Endothelial cell (in vitro differentiated cells): ENCODE data around the gene FAM124B. TPM values are rescaled to one million over a fixed set of nuclear protein-coding genes. Genes with fewer than 3 reads are reported as not detected.

ENCODE experiments used
- DNase-seq: peaks from one replicate; pipeline ENCODE4 v3.0.0; 2021; ENCODE audit warnings: low spot score
- H3K27ac Mint-ChIP-seq: one replicate; pipeline ENCODE4 v1.8.0; 2021; ENCODE audit warnings: mixed read lengths, inconsistent platforms; ENCODE audit not compliant: unreplicated experiment
- H3K27me3 Mint-ChIP-seq: one replicate; pipeline ENCODE4 v1.8.0; 2021; ENCODE audit warnings: mild to moderate bottlenecking, moderate library complexity, mixed read lengths, inconsistent platforms; ENCODE audit not compliant: unreplicated experiment
- H3K36me3 Mint-ChIP-seq: one replicate; pipeline ENCODE4 v1.8.0; 2021; ENCODE audit warnings: mild to moderate bottlenecking, low read depth, mixed read lengths, inconsistent platforms; ENCODE audit not compliant: unreplicated experiment
- H3K4me1 Mint-ChIP-seq: one replicate; pipeline ENCODE4 v1.8.0; 2021; ENCODE audit warnings: mild to moderate bottlenecking, mixed read lengths, inconsistent platforms; ENCODE audit not compliant: unreplicated experiment
- H3K4me3 Mint-ChIP-seq: one replicate; pipeline ENCODE4 v1.8.0; 2021; ENCODE audit warnings: mild to moderate bottlenecking, mixed read lengths, inconsistent platforms; ENCODE audit not compliant: unreplicated experiment
- H3K9me3 Mint-ChIP-seq: one replicate; pipeline ENCODE4 v1.8.0; 2021; ENCODE audit warnings: mixed read lengths, inconsistent platforms; ENCODE audit not compliant: unreplicated experiment
- total RNA-seq: library from RNA; stranded (reverse); fragmentation: NEBNext Ultra II Directional; extraction: Animal tissue kit (Norgen Biotek cat#: 25700); gene quantifications from one replicate; pipeline ENCODE4 v1.2.1, GENCODE V29; 2021; ENCODE audit not compliant: unreplicated experiment
- TF ChIP-seq, protein P1 (sequence below): fragments of 200-600 bp; sonication (generic); IDR thresholded peaks from one replicate; pipeline ENCODE4 v1.5.0; 2021; ENCODE audit warnings: antibody characterized with exemption; ENCODE audit not compliant: unreplicated experiment

The FAM124B gene
- total RNA-seq, 1 donor from 2014 or later, result 269 TPM

DNA sequence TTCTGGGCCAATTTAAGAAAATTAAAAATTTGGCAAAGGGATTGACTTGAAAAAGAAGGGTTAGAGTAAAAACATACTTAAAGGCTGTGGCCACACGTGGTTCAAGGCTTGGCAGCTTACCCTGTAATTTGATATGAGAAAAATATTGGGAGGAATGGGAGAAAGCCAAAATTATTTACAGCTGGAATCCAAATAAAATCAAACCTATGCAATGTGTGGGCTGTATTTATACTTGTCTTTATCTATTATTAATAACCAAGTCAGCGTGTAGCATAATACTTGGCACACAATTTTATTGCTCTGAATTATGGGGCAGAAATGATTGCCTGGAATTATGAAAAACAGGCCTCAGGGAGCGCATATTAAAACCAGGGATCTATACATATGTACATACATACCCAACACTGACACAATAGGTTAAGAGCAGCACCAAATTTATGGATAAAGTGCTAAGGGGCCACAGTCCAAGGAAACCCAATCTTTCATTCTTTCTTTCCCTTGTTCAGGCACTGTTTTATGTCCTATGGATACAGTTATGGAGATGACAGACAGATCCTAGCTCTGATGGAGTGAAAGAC, 35.6 kb downstream of the FAM124B start:
- Mint-ChIP-seq H3K27me3 (peaks cover 7% of the 10 kb centered on the region), H3K9me3 (no peaks in the 10 kb centered on the region)

DNA sequence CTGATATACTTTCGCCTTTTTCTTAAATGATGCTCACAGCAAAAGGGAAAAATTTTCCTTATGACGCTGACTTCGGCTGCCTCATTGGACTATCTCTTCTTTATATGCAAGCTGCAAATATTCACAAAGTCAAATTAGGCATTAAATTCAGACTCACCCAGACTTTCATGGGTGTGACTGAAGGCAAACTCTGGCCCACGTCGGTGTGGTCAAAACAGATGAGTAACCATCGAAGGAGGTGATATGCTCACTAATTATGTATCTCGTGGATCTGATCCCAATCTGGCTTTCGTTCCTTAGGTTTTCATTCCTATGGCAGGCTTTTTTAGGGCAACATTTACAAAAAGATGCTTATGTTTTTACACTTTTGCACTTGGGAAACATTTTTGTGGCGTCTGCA, 36.6 kb downstream of the FAM124B start:
- H3K4me1 Mint-ChIP-seq, result no peaks in the 10 kb centered on the region
- TF ChIP-seq, protein P1, sequence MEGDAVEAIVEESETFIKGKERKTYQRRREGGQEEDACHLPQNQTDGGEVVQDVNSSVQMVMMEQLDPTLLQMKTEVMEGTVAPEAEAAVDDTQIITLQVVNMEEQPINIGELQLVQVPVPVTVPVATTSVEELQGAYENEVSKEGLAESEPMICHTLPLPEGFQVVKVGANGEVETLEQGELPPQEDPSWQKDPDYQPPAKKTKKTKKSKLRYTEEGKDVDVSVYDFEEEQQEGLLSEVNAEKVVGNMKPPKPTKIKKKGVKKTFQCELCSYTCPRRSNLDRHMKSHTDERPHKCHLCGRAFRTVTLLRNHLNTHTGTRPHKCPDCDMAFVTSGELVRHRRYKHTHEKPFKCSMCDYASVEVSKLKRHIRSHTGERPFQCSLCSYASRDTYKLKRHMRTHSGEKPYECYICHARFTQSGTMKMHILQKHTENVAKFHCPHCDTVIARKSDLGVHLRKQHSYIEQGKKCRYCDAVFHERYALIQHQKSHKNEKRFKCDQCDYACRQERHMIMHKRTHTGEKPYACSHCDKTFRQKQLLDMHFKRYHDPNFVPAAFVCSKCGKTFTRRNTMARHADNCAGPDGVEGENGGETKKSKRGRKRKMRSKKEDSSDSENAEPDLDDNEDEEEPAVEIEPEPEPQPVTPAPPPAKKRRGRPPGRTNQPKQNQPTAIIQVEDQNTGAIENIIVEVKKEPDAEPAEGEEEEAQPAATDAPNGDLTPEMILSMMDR, result no peak
- no peaks in the 10 kb centered on the region for H3K9me3 Mint-ChIP-seq
- no peak for DNase-seq
- H3K36me3 Mint-ChIP-seq, result no peaks in the 10 kb centered on the region
- peaks cover 7% of the 10 kb centered on the region for H3K27me3 Mint-ChIP-seq
- no peak overlapping the region for H3K27ac Mint-ChIP-seq
- no peak overlapping the region for H3K4me3 Mint-ChIP-seq

More for the DNA sequence above, 35.6 kb downstream of the FAM124B start:
- H3K36me3 Mint-ChIP-seq, result no peaks in the 10 kb centered on the region
- no peak for DNase-seq
- no peak overlapping the region for H3K27ac Mint-ChIP-seq
- H3K4me1 Mint-ChIP-seq, result no peaks in the 10 kb centered on the region
- TF ChIP-seq, protein P1, result no peak
- no peak overlapping the region for H3K4me3 Mint-ChIP-seq

DNA sequence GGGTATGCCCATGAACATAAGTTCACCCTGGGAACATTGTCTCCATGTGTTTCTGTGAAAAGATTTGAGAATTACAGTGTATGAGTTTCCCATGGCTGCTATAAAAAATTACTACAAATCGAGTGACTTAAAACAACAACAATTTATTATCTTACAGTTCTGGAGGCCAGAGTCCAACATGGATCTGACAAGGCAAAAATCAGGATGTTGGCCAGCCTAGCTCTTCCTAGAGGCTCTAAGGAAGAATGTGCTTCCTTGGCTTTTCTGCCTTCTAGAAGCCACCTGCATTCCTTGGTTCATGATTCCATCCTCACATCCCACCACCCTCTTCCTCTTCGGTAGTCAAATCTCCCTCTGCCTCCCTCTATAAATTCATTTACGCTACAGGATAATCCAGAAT, 38.6 kb downstream of the FAM124B start:
- DNase-seq, result no peak
- Mint-ChIP-seq H3K9me3 (no peaks in the 10 kb centered on the region), H3K27me3 (peaks cover 9% of the 10 kb centered on the region), H3K4me1 (no peaks in the 10 kb centered on the region), H3K4me3 (no peak overlapping the region), H3K36me3 (no peaks in the 10 kb centered on the region), H3K27ac (no peak overlapping the region)
- TF ChIP-seq, protein P1, result no peak

DNA sequence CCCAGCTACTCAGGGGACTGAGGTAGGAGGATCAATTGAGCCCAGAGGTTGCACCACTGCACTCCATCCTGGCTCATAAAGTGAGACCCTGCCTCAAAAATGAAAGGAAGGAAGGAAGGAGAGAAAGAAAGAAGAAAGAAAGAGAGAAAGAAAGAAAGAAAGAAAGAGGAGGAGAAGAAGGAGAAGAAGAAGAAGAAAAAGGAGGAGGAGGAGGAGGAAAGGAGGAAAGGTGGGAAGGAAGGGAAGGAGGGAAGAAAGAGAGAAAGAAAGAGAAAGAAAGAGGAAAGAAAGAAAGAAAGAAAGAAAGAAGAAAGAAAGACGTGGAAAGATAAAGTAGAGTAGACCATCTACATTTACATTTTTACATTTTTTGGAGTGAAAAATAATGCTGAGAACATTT, 39.8 kb downstream of the FAM124B start:
- no peak for DNase-seq
- no peaks in the 10 kb centered on the region for H3K9me3 Mint-ChIP-seq
- no peak overlapping the region for H3K27ac Mint-ChIP-seq
- no peak overlapping the region for H3K4me3 Mint-ChIP-seq
- peaks cover 9% of the 10 kb centered on the region for H3K27me3 Mint-ChIP-seq
- TF ChIP-seq, protein P1, result no peak
- no peaks in the 10 kb centered on the region for H3K4me1 Mint-ChIP-seq
- H3K36me3 Mint-ChIP-seq, result no peaks in the 10 kb centered on the region

DNA sequence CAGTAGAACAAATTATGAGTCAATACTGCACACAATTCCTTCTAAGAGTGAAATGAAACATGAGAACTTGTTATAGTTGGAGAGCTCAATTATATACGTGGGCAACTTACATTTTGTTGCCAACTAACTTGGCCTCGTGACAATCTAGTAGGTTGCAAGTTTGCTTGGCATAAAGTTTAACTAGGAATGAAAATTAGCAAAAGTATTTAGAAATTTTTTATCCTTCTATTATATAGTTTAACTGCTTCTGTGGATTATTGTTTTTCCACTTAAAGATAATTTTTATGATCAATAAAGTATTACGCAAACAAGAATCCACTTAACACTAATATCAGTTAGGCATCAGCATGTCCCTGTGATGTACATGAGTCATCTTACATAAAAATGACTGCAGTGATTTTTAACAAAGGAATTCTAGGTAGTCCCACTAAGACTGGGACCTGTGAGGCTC, 41.1 kb downstream of the FAM124B start:
- Mint-ChIP-seq H3K27me3 (peaks cover 6% of the 10 kb centered on the region), H3K4me1 (no peaks in the 10 kb centered on the region), H3K4me3 (no peak overlapping the region), H3K36me3 (no peaks in the 10 kb centered on the region), H3K27ac (no peak overlapping the region), H3K9me3 (no peaks in the 10 kb centered on the region)
- no peak for DNase-seq
- TF ChIP-seq, protein P1, result no peak
